Measurements from ENCODE around the gene TRIM7.
A peak's percentile ranks its signal among the peaks of the same experiment; 100 is the strongest.
"Not testable (repeated sequence)": the region's sequence is repeated elsewhere in the genome, so short reads cannot be mapped to it uniquely, and the experiment has no call there.

Gene TRIM7

GRCh38 chr5:181182651-181183050 lies 22.3 kb downstream of the TRIM7 start:
- no peak for DNase-seq (ENCODE audit: low spot score)
- TF ChIP-seq CTCF (conservative IDR thresholded peaks at IDR 0.05; ENCODE audit: low read depth) = no peak
- ChIA-PET CTCF (no interaction called here), POLR2A (ENCODE audit: low non-redundant PET) (no interaction called here)
- peak overlapping the region; percentile 20 for H3K27ac ChIP-seq

- peak; percentile 77 for DNase-seq (ENCODE audit: low spot score)
- ChIA-PET CTCF (interaction anchor here (0.6 kb wide), 1 partner anchor 313 kb away, joined by 3 read pairs; no protein-coding TSS in a partner anchor), POLR2A (ENCODE audit: low non-redundant PET) (no interaction called here)
- H3K27ac ChIP-seq = peak overlapping the region; percentile 20
- peak; percentile 93 for TF ChIP-seq CTCF (conservative IDR thresholded peaks at IDR 0.05; ENCODE audit: low read depth)
Observed at GRCh38 chr5:181181650-181182565, 23.1 kb downstream of the TRIM7 start.

GRCh38 chr5:181177559-181177958 lies 27.4 kb downstream of the TRIM7 start:
- POLR2A ChIA-PET (ENCODE audit: low non-redundant PET); H3K27ac ChIP-seq; DNase-seq (ENCODE audit: low spot score): not testable (repeated sequence)
- CTCF ChIA-PET = interaction anchor here (1.2 kb wide), 1 partner anchor 10 kb away, joined by 3 read pairs; no protein-coding TSS in a partner anchor

- H3K27ac ChIP-seq = no peak overlapping the region
- ChIA-PET POLR2A (ENCODE audit: low non-redundant PET) (interaction anchor here (0.7 kb wide), 1 partner anchor 14 kb away, joined by 4 read pairs; no protein-coding TSS in a partner anchor), CTCF (interaction anchor here (0.7 to 1.2 kb wide), 2 partner anchors 9 to 18 kb away, joined by 3 to 4 read pairs; no protein-coding TSS in a partner anchor)
- no peak for DNase-seq (ENCODE audit: low spot score)
- no peak for TF ChIP-seq CTCF (conservative IDR thresholded peaks at IDR 0.05; ENCODE audit: low read depth)
Observed at GRCh38 chr5:181176254-181176952, 28.6 kb downstream of the TRIM7 start.

GRCh38 chr5:181173420-181174342 lies 31.3 kb downstream of the TRIM7 start:
- no peak overlapping the region for H3K27ac ChIP-seq
- peak; percentile 72 for DNase-seq (ENCODE audit: low spot score)
- ChIA-PET POLR2A (ENCODE audit: low non-redundant PET) (interaction anchor here (0.6 kb wide), 1 partner anchor 11 kb away, joined by 3 read pairs; no protein-coding TSS in a partner anchor), CTCF (interaction anchor here (0.6 to 3.1 kb wide), 25 partner anchors 11 to 567 kb away, joined by 3 to 26 read pairs (median 4); no protein-coding TSS in a partner anchor)
- peak; percentile 61 for TF ChIP-seq CTCF (conservative IDR thresholded peaks at IDR 0.05; ENCODE audit: low read depth)

GRCh38 chr5:181173027-181173419 lies 32.0 kb downstream of the TRIM7 start:
- POLR2A ChIA-PET (ENCODE audit: low non-redundant PET) = no interaction called here
- CTCF ChIA-PET = interaction anchor here (0.6 to 3.1 kb wide), 32 partner anchors 11 to 655 kb away, joined by 3 to 26 read pairs (median 4); partner anchors contain the start of gene FLT4
- TF ChIP-seq CTCF (conservative IDR thresholded peaks at IDR 0.05; ENCODE audit: low read depth) = peak; percentile 94
- no peak overlapping the region for H3K27ac ChIP-seq
- DNase-seq (ENCODE audit: low spot score) = peak; percentile 61

Data from RWPE1 (cell line).